HG03521 (cell line): ENCODE results near the gene CTNNA2.

Source experiments
- ATAC-seq: cut with Tn5 transposase; IDR thresholded peaks from one replicate; pipeline ENCODE4 v1.9.1; 2021; ENCODE audit warnings: mild to moderate bottlenecking, moderate library complexity; ENCODE audit not compliant: unreplicated experiment

The CTNNA2 gene

DNA sequence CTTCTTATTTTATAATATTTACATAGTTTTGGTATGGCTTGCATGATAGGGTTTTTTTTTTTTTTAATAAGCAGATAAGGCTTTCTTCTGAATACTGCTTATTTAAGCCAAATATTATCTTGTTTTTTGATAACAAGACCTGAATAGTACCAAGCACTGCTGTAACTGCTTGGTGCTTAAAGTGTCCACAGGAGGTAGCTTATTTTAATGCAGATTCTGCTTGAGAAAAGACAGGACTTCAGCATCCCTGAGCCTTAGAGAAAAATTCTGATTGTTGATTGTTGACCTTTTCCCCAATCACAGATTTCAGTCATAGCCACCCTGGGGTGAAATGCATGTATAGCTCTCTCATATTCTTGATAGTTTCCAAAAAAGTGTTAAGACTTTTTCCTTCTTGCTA lies 336.4 kb downstream of the CTNNA2 start:
- no peak for ATAC-seq

- ATAC-seq: no peak
Measured at GRCh38 chr2:79849949-79850348, 337.1 kb downstream of the CTNNA2 start.

DNA sequence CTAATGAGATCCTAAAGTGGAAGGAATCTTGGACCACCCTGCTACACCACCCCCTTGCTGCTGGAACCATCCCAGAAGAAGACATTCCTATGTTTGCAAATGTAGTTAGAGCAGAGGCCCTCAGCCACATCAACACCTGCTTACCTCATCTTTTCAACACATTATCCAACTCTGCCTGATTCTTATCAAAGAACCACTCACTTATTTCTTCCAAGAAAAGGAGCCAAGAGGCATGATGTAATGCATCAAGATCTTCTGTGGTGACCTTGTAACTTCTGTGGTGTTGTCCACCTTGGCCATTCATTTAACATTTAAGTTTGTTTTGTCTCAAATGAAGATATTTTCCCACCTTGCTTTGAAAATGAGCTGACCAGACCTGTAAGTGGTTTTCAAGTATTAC lies 338.1 kb downstream of the CTNNA2 start:
- no peak for ATAC-seq

DNA sequence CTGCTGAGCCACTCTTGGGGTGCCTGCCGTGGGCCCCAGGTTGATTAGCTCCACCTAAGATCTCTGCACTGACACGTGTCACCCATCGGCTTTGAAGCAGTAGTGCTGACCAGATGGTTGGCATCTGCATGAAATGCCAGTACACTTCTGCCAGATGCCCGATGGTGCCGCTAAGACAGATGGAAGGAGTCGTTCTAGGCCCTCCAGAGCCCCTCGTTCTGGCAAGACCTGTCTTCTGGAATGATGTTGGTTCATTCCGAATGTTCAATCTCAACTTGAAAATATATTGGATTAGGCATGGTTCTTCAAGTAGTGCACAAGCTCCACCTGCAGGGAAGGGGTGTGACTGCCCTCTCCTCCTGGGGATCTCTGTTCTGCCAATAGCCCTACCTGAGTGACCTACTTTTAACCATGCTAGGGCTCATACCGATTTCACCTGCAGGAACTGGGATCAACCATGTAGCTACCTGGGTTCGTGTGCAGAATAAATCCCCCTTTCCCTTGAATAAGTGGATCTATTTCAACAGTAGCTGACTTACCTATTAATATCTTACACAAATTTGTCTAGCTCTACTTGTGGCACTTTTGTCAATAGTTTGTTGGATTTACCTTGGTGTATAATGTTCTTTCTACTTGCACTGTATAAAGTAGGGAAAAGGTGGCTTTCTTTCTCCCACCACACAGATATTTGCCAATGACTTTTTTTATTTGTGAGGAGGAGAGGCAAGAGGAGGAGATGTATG lies 342.6 kb downstream of the CTNNA2 start:
- ATAC-seq: no peak

- ATAC-seq: no peak
Measured at GRCh38 chr2:79857888-79858287, 345.0 kb downstream of the CTNNA2 start.

DNA sequence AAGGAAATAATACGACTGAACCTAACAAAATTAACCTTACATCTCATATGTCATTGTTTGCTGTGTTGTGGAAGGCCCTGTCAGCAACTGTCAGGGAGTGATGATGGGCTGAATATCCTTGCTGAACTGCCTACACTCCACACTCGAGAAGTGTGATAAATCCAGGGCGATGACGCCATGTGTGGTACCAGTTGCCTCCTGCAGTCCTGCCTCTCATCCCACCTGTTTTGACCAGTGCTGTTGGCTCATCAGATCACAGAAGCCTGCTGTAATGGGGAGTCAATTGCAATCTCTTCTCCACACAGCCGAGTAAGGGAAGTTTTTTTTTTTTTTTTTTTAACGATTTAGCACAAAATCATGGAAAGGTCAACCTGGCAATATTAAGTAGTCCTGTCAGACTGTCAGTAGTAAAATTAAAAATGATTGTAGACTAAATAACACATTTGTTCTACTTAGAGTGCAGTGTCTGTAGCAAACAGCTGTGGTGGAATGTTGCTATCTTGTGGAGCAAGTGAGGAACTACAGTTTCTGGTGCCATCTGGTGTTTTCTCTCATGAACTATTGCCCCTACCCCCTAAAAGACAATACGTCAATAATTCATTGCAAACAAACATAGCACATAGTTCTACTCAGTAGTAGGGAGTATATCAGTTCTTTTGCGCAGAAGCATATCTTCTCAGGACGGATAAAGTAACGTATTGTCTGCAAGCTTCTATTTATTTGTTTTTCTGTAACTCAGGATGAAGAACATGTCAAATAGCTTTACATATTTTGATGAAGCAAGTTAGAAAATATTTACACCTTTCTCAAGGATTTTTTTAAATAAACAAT lies 347.6 kb downstream of the CTNNA2 start:
- no peak for ATAC-seq

DNA sequence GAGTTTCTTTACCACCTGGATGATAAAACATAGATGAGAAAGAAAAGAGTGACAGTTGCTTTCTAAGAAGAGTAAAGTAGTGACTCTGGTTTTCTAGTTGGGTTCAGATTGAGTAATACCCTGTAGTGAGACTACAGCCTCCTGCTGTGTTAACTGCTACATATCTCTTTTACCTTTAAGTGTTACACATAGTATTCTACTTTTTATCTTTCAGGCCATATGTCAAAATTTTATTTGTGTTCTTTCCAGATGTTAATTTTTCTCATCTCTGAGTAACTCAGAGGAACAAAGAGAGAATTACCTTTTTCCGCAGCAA lies 348.2 kb downstream of the CTNNA2 start:
- ATAC-seq: no peak

- ATAC-seq: no peak
Measured at GRCh38 chr2:79862756-79863155, 349.9 kb downstream of the CTNNA2 start.

DNA sequence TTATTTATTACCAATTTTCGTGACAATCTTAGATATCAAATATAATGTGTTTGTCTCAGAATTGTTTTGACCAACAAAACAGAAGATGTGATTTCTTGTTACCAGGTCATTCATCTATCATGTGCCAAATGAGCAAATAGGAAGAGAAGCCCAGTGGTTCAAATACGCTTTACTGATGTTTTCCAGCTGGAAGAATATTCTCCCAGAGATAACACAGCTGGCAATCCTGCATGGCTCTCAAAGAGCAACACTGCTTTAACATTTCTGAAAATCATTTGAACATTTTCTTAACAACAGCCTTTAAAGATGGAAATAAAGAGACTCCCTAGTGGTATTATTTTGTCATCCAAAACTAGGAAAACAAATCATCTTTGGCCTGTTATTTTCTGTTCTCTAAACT lies 359.8 kb downstream of the CTNNA2 start:
- no peak for ATAC-seq

DNA sequence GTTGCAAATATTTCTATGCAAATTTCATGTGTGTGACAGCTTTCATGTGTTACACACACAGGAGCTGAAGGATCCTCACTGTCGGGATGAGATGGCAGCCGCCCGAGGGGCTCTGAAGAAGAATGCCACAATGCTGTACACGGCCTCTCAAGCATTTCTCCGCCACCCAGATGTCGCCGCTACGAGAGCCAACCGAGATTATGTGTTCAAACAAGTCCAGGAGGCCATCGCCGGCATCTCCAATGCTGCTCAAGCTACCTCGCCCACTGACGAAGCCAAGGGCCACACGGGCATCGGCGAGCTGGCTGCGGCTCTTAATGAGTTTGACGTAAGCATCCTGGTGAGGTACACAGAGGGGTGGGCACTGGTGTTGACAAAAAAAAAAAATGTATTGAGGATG lies 361.2 kb downstream of the CTNNA2 start:
- ATAC-seq: no peak

DNA sequence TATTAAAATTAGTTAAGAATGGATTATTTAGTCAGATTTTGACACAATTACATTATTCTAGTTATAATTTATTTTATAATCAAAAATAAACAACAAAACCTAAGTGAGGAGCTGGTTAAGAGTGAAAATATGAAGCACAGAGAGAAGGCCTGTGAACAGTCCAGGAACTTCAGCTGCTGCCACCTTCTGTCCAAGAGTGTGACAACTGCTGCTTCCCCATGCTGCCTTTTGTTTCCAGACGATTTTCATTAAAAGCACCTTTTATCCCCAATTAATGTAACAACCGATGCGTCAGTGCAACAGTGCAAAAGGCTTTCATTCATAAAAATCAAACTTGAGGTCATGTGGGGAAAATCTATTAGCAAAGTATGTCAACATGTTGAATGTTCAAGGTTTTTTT lies 363.6 kb downstream of the CTNNA2 start:
- ATAC-seq: no peak

GRCh38 chr2:79882548-79882947 lies 369.7 kb downstream of the CTNNA2 start:
- ATAC-seq: no peak

GRCh38 chr2:79887747-79888374 lies 375.0 kb downstream of the CTNNA2 start:
- ATAC-seq: no peak

- ATAC-seq: no peak
Measured at GRCh38 chr2:79892123-79892522, 379.3 kb downstream of the CTNNA2 start.

GRCh38 chr2:79899196-79899595 lies 386.3 kb downstream of the CTNNA2 start:
- no peak for ATAC-seq

GRCh38 chr2:79901161-79901560 lies 388.3 kb downstream of the CTNNA2 start:
- ATAC-seq: no peak

GRCh38 chr2:79903222-79904000 lies 390.6 kb downstream of the CTNNA2 start:
- no peak for ATAC-seq

DNA sequence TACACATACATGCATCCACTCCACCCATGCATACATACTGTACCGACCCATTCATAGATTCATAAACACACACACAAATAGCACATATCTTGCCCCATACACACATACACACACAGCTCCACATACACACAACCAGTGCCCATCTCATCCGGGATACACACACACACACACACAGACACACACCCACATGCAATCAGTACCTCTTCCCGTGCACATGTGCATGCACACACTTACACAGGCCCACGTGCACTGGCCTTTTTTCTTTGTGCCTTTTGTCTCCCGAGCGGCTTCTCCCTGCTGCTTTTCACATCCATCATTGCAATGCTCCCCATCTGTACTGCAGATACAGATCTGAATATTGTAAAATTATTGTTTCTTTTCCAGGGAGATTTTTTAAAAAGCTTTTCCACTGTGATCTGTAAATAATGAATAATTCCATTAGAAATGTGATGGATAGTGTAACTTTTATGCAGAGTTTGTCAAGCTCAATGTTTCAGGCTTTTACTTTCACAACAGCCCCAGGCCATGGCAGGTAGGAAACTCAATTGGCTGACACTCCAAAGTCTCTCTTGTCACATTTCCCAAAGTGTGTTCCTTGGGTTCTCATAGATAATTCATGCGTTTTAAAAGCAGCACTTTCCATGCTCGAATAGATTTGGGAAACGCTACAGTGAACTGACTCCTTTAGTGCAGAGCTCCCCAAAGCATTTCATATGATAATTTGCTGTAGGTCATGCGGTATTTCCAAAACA lies 393.5 kb downstream of the CTNNA2 start:
- ATAC-seq: no peak

DNA sequence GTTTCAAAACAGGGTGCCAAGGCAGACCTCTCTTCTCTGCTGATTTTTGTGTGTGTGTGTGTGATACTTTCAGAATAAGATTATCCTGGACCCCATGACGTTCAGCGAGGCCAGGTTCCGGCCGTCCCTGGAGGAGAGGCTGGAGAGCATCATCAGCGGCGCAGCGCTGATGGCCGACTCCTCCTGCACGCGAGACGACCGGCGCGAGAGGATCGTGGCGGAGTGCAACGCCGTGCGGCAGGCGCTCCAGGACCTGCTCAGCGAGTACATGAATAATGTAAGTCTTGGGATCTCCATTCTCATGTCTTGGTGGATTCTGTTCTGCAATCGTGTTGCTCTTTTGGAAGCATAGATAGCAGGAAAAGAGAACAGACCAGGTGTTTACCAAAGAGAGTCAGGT lies 396.7 kb downstream of the CTNNA2 start:
- no peak for ATAC-seq

DNA sequence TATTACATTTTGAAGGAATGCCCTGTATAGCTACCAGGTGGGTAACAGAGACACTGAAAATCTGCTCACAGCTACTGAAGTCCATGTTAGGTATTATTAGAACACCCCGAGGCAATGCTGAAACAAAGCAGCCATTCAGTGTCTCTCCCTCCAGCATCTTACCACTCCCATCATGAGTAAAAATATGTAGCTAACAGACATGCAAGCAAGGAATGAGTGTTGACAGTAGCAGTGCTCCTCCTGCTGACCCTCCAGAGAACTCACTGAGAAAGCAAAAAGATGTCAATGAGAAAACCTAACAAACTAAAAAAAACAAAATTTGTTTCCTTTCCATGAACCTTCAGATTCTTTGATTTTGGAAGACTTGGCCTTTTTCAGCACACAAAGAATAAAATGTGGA lies 397.8 kb downstream of the CTNNA2 start:
- no peak for ATAC-seq

- no peak for ATAC-seq
Measured at GRCh38 chr2:79915455-79915854, 402.6 kb downstream of the CTNNA2 start.
